Colonic mucosa (tissue), 4 donors: ENCODE results near the gene VCP. TPM values are rescaled to one million over a fixed set of nuclear protein-coding genes. Genes with fewer than 3 reads are reported as not detected.

ENCODE experiments used
- DNase-seq: peaks from one replicate; pipeline ENCODE4 v3.0.0-alpha.2; 2020
- H3K27ac ChIP-seq: fragments of 200-600 bp; one replicate; pipeline ENCODE4 v1.8.0; 2021
- H3K27me3 ChIP-seq: fragments of 200-600 bp; one replicate; pipeline ENCODE4 v1.8.0; 2021
- H3K36me3 ChIP-seq: fragments of 200-600 bp; one replicate; pipeline ENCODE4 v1.8.0; 2021
- H3K4me1 ChIP-seq: fragments of 200-600 bp; one replicate; pipeline ENCODE4 v1.8.0; 2021; ENCODE audit warnings: mild to moderate bottlenecking
- H3K4me3 ChIP-seq: fragments of 200-600 bp; one replicate; pipeline ENCODE4 v1.8.0; 2021
- H3K9ac ChIP-seq, 2 donors: one replicate each; pipeline ENCODE4 v1.7.0; 2013; ENCODE audit warnings: control low read depth in 2 of 2, low read depth in 2 of 2, low read length in 2 of 2
- H3K9me3 ChIP-seq: fragments of 200-600 bp; one replicate; pipeline ENCODE4 v1.8.0; 2021
- intact Hi-C: fragments of 100-400 bp; cut with DNase I; formaldehyde crosslinking; loops from one replicate; pipeline ENCODE4 v1.14.1; 2022
- total RNA-seq, 2 donors: library from RNA; stranded (reverse); fragmentation: NEBNext Ultra II Directional in 1 of 2; extraction: Animal tissue kit (Norgen Biotek cat#: 25700) in 1 of 2; gene quantifications; one replicate each; pipeline ENCODE4 v1.2.1, GENCODE V29; 2021
- TF ChIP-seq, protein P1 (sequence below): fragments of 200-600 bp; IDR thresholded peaks from one replicate; pipeline ENCODE4 v1.8.0; 2022; ENCODE audit warnings: antibody characterized with exemption, mild to moderate bottlenecking
- donor health status: healthy.
- donor health status: DM: no; HTN: no; CAD: no.
- donor health status: DM: no; HTN: no; CAD: no.

Gene VCP
- total RNA-seq, 2 donors from 2014 or later, result 176 to 287 TPM

DNA sequence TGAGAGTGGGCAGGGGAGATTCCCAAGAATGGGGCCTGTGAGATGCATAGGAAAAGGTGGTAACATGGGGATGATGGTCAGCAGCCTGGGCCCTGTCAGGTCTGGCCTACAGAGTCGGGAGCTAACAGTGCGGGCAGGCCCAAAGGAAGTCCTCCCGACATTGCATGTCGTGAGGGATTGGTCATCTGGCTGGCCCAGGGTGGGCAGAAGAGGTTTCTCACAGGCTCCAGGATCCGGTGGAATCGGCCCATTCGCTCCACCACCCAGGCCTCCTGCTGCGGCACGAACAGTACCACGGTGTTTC lies 30.0 kb upstream of the VCP start:
- H3K4me1 ChIP-seq, result peaks cover 6% of the 10 kb centered on the region
- intact Hi-C loops, result no loop called here
- TF ChIP-seq, protein P1, sequence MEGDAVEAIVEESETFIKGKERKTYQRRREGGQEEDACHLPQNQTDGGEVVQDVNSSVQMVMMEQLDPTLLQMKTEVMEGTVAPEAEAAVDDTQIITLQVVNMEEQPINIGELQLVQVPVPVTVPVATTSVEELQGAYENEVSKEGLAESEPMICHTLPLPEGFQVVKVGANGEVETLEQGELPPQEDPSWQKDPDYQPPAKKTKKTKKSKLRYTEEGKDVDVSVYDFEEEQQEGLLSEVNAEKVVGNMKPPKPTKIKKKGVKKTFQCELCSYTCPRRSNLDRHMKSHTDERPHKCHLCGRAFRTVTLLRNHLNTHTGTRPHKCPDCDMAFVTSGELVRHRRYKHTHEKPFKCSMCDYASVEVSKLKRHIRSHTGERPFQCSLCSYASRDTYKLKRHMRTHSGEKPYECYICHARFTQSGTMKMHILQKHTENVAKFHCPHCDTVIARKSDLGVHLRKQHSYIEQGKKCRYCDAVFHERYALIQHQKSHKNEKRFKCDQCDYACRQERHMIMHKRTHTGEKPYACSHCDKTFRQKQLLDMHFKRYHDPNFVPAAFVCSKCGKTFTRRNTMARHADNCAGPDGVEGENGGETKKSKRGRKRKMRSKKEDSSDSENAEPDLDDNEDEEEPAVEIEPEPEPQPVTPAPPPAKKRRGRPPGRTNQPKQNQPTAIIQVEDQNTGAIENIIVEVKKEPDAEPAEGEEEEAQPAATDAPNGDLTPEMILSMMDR, result no peak
- H3K27me3 ChIP-seq, result no peaks in the 10 kb centered on the region
- H3K9me3 ChIP-seq, result no peaks in the 10 kb centered on the region
- H3K36me3 ChIP-seq, result no peaks in the 10 kb centered on the region
- H3K27ac ChIP-seq, result peak overlapping the region; percentile 60
- DNase-seq, result no peak
- H3K9ac ChIP-seq, result peak overlapping the region; percentile 73 to 83
- H3K4me3 ChIP-seq, result peak overlapping the region; percentile 78

DNA sequence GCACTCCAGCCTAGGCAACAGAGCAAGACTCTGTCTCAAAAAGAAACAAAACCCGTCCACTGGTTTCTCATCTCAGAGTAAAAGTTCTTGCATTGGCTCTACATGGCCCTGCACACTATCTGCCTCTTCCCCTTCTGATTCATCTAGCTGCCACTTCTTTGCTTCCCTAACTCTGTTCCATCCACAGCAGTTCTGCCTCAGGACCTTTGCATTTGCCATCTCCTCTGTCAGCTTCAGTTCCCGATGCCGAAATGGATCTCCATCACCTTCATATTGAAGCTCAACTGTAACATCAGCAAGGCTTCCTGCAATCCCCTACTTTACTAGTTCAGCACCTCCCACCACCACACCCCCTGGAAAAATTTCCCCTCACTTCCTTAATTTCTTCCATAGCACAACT lies 25.1 kb upstream of the VCP start:
- TF ChIP-seq, protein P1, result no peak
- H3K36me3 ChIP-seq, result no peaks in the 10 kb centered on the region
- no peak overlapping the region for H3K4me3 ChIP-seq
- no peak overlapping the region for H3K27ac ChIP-seq
- intact Hi-C loops, result loop anchor here (10.0 kb wide), 1 partner anchor 193 kb away; no protein-coding TSS in a partner anchor
- H3K9me3 ChIP-seq, result no peaks in the 10 kb centered on the region
- no peak for DNase-seq
- peaks cover 6% of the 10 kb centered on the region for H3K4me1 ChIP-seq
- H3K9ac ChIP-seq, result no peak overlapping the region
- H3K27me3 ChIP-seq, result no peaks in the 10 kb centered on the region

DNA sequence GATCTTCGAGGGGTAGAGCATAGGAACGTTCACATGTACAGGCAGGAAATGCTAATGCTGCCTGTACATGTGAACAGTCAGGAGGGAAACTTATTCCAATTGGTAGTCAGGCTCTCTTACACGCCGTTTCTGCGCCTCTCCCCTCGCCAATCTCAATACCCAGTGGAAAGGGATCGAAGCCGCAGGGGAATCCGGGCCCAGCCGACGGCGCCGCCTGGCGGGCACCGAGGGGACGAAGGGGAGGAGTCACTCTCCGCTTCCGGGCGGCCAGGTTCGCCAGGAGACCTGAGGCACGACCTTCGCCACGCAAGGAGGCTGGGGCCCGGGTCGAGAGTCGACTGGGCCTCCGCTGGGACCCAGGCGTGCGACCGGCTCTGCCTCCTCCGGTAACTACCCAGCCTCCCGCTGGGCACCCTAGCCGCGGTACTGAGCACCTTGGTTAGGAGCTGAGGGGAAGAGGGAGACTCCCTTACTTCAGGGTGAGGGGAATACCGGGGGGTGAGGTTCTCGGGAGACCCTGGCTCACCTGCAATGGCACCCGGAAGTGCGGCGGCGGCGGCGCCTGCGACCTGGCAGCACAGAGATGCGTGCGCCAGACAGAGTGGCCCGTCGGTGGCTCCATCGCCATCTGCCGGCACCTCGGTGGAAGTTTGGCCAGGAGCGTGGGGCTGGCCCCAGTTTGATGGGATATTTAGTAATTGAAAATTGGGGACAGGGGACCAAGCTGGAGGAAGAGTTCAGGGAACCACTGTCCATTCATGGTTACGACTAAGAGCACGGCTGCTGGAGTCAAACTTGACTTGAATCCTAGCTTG lies 23.8 kb upstream of the VCP start, which contains the start of gene PIGO:
Gene PIGO, minus strand, starts transcription at position 557 of the 815 bp plus-strand sequence. CDS start 1,026 bp downstream, outside the sequence.
- Histone ChIP-seq H3K9me3 (no peaks in the 10 kb centered on the region), H3K36me3 (no peaks in the 10 kb centered on the region), H3K27me3 (no peaks in the 10 kb centered on the region), H3K4me3 (peak within 1 kb of the TSS; percentile 72), H3K9ac (peak within 1 kb of the TSS; percentile 92 to 94), H3K4me1 (no peaks in the 10 kb centered on the region), H3K27ac (peak within 1 kb of the TSS; percentile 96)
- TF ChIP-seq, protein P1, result peak; percentile 71
- intact Hi-C loops, result loop anchor here (10.0 kb wide), 1 partner anchor 191 kb away; no protein-coding TSS in a partner anchor
- peak; percentile 90 for DNase-seq

GRCh38 chr9:35091536-35091935 lies 19.1 kb upstream of the VCP start:
- Histone ChIP-seq H3K36me3 (no peaks in the 10 kb centered on the region), H3K9ac (no peak overlapping the region), H3K27ac (no peak overlapping the region), H3K27me3 (no peaks in the 10 kb centered on the region), H3K4me3 (no peak overlapping the region), H3K9me3 (no peaks in the 10 kb centered on the region), H3K4me1 (no peaks in the 10 kb centered on the region)
- DNase-seq, result no peak
- TF ChIP-seq, protein P1, result no peak
- intact Hi-C loops, result loop anchor here (10.0 kb wide), 1 partner anchor 187 kb away; no protein-coding TSS in a partner anchor

- no peak for DNase-seq
- intact Hi-C loops, result no loop called here
- Histone ChIP-seq H3K27ac (no peak overlapping the region), H3K27me3 (no peaks in the 10 kb centered on the region), H3K9ac (no peak overlapping the region), H3K4me3 (no peak overlapping the region), H3K4me1 (no peaks in the 10 kb centered on the region), H3K36me3 (no peaks in the 10 kb centered on the region), H3K9me3 (no peaks in the 10 kb centered on the region)
- TF ChIP-seq, protein P1, result no peak
Observed at GRCh38 chr9:35089434-35089833, 17.0 kb upstream of the VCP start.
